B cell (primary cell): Measurements from ENCODE around the gene PNMA8C. TPM values are rescaled to one million over a fixed set of nuclear protein-coding genes. Genes with fewer than 3 reads are reported as not detected.

Experiments used
- ATAC-seq: fragments of 200-7000 bp; cut with Tn5 transposase; one replicate; pipeline ENCODE4 v1.10.0; 2021; ENCODE audit warnings: low read depth, mild to moderate bottlenecking, moderate number of reproducible peaks, moderate library complexity
- CTCF ChIA-PET: fragments of 350-600 bp; sonication (Branson Sonifier 250); formaldehyde crosslinking; loops from one replicate; lab custom pipeline; 2021; ENCODE audit warnings: antibody characterized with exemption, inconsistent platforms; lab: Charles Lee
- POLR2A ChIA-PET: fragments of 350-600 bp; sonication (Branson Sonifier 250); formaldehyde crosslinking; loops from one replicate; lab custom pipeline; 2021; ENCODE audit warnings: antibody characterized with exemption; lab: Charles Lee
- DNase-seq: peaks from one replicate; pipeline ENCODE4 v3.0.0; 2013
- H2AFZ ChIP-seq: 2 replicates; pipeline ENCODE4 v1.6.1; 2012; ENCODE audit warnings: mild to moderate bottlenecking, low read depth, low read length; ENCODE audit not compliant: insufficient read depth, poor library complexity, severe bottlenecking
- H3K27ac ChIP-seq, 2 donors: 1 replicate in 1 of 2; 2 replicates in 1 of 2; pipeline ENCODE4 v1.5.1; 2012 to 2013; ENCODE audit warnings: low read length in 2 of 2, mild to moderate bottlenecking in 2 of 2, moderate library complexity in 1 of 2
- H3K27me3 ChIP-seq, 4 experiments: fragments of 200-600 bp in 1 of 4; sonication (generic) in 1 of 4; replicated peaks in 1 of 4; 1 replicate in 2 of 4; 2 replicates in 2 of 4; pipeline versions ENCODE4 v1.6.1 to v1.7.0; 2013 to 2016; ENCODE audit warnings: low read length in 3 of 4, mild to moderate bottlenecking in 2 of 4, mixed read lengths in 1 of 4, moderate library complexity in 1 of 4; ENCODE audit not compliant: insufficient read depth in 4 of 4, control insufficient read depth in 3 of 4; ENCODE audit errors: control extremely low read depth in 1 of 4
- H3K36me3 ChIP-seq, 2 experiments: replicated peaks in 1 of 2; 1 replicate in 1 of 2; 2 replicates in 1 of 2; pipeline versions ENCODE4 v1.6.1 to v1.7.1; 2013; ENCODE audit warnings: low read length in 1 of 2; ENCODE audit not compliant: insufficient read depth in 2 of 2, control insufficient read depth in 1 of 2; ENCODE audit errors: control extremely low read depth in 1 of 2, extremely low read depth in 1 of 2
- H3K4me1 ChIP-seq, 2 donors: fragments of 200-600 bp in 1 of 2; sonication (generic) in 1 of 2; 1 replicate in 1 of 2; 2 replicates in 1 of 2; pipeline versions ENCODE4 v1.5.1 to v1.6.1; 2013 to 2017; ENCODE audit warnings: low read length in 2 of 2; ENCODE audit not compliant: control insufficient read depth in 2 of 2, insufficient read depth in 2 of 2
- H3K4me2 ChIP-seq: replicated peaks from 2 replicates; pipeline ENCODE3; 2012; ENCODE audit warnings: mild to moderate bottlenecking, low read depth, low read length; ENCODE audit not compliant: poor library complexity, severe bottlenecking
- H3K4me3 ChIP-seq, 5 experiments: fragments of 200-600 bp in 1 of 5; sonication (generic) in 1 of 5; 1 replicate in 3 of 5; 2 replicates in 2 of 5; pipeline versions ENCODE4 v1.5.1 to v1.7.0; 2011 to 2016; ENCODE audit warnings: low read length in 4 of 5, mild to moderate bottlenecking in 4 of 5, low read depth in 2 of 5, control low read depth in 1 of 5, moderate library complexity in 1 of 5; ENCODE audit not compliant: insufficient read depth in 1 of 5; ENCODE audit errors: control extremely low read depth in 1 of 5, extremely low read depth in 1 of 5
- H3K79me2 ChIP-seq: fragments of 200-600 bp; sonication (generic); one replicate; pipeline ENCODE4 v1.6.0; 2016; ENCODE audit warnings: low read length; ENCODE audit not compliant: control insufficient read depth, insufficient read depth
- H3K9ac ChIP-seq: fragments of 200-600 bp; sonication (generic); 2 replicates; pipeline ENCODE4 v1.6.1; 2017; ENCODE audit warnings: mild to moderate bottlenecking, low read length, moderate library complexity
- H3K9me3 ChIP-seq, 3 donors: one replicate each; pipeline versions ENCODE4 v1.6.1 to v1.7.1; 2013; ENCODE audit warnings: low read length in 2 of 3; ENCODE audit not compliant: control insufficient read depth in 2 of 3, insufficient read depth in 1 of 3; ENCODE audit errors: control extremely low read depth in 1 of 3
- H4K20me1 ChIP-seq: 2 replicates; pipeline ENCODE4 v1.6.0; 2012; ENCODE audit warnings: mild to moderate bottlenecking, low read length; ENCODE audit not compliant: insufficient read depth, control insufficient read depth, poor library complexity, severe bottlenecking
- H3K27ac Mint-ChIP-seq: one replicate; pipeline ENCODE4 v1.8.0; 2021; ENCODE audit warnings: mixed read lengths
- H3K27me3 Mint-ChIP-seq: one replicate; pipeline ENCODE4 v1.8.0; 2021; ENCODE audit warnings: mixed read lengths
- H3K4me1 Mint-ChIP-seq: one replicate; pipeline ENCODE4 v1.8.0; 2021; ENCODE audit warnings: mixed read lengths
- H3K4me3 Mint-ChIP-seq: one replicate; pipeline ENCODE4 v1.8.0; 2021; ENCODE audit warnings: mixed read lengths
- H3K9me3 Mint-ChIP-seq: one replicate; pipeline ENCODE4 v1.8.0; 2022; ENCODE audit warnings: mixed read lengths; ENCODE audit not compliant: insufficient read depth
- EZH2 ChIP-seq: IDR thresholded peaks from 2 replicates; pipeline ENCODE4 v1.6.1; 2012; ENCODE audit warnings: borderline replicate concordance, low read depth, mild to moderate bottlenecking, moderate library complexity, low read length; ENCODE audit not compliant: insufficient read depth, poor library complexity, severe bottlenecking
- WGBS: methylation state at CpG from one replicate; pipeline ENCODE4 v1.1.5; 2013; ENCODE audit warnings: missing lambda C conversion rate; ENCODE audit not compliant: insufficient coverage; 5-methylcytosine and 5-hydroxymethylcytosine counted together
- intact Hi-C: fragments of 100-400 bp; cut with micrococcal nuclease; formaldehyde crosslinking; loops from one replicate; pipeline ENCODE4 v1.10.0; 2022
- polyA plus RNA-seq: library from polyadenylated mRNA; depleted of rRNA; stranded (reverse); fragments of >200 nt; gene quantifications from 2 replicates; pipeline ENCODE4 v1.2.3, GENCODE V29; 2012
- total RNA-seq, 2 donors: library from RNA; stranded (reverse); fragments of 120-200 nt in 1 of 2; gene quantifications; 1 replicate in 1 of 2; 2 replicates in 1 of 2; pipeline versions ENCODE4 v1.2.3 to v1.2.4, GENCODE V29; 2013 to 2022
- TF ChIP-seq, protein P1 (sequence below): fragments of 200-600 bp; IDR thresholded peaks from one replicate; pipeline ENCODE4 v1.8.0; 2022; ENCODE audit warnings: antibody characterized with exemption, mild to moderate bottlenecking

The PNMA8C gene
- total and polyA plus RNA-seq, 2 donors (not counting 1 experiment from before 2014, with no cell fraction given), result not detected

DNA sequence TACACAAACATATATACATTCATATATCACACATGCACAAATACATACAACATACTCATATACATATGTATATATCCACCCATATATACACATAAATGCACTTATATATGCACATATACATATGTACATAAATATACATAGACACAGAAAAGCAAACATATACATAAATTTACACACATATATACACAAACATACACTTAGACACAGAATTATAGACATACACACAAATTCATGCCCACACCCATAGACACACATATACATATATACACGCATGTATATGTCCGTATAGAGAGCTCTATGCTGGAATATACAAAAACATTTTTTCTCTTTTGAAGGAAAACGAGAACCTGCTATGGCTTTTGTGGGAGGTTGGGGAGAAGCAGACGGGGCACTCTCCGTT lies 22.0 kb upstream of the PNMA8C start:
- H3K4me1 Mint-ChIP-seq, result no peaks in the 10 kb centered on the region
- H3K27me3 Mint-ChIP-seq, result peaks cover 25% of the 10 kb centered on the region
- Histone ChIP-seq H4K20me1 (no peaks in the 10 kb centered on the region), H3K4me1 (no peaks in the 10 kb centered on the region), H3K9ac (no peak overlapping the region), H3K27me3 (peaks cover 0 to 11% (median 0%) of the 10 kb centered on the region in 4 experiments), H3K4me3 (no peak overlapping the region), H3K36me3 (no peaks in the 10 kb centered on the region), H2AFZ (no peak overlapping the region), H3K9me3 (peaks cover 0 to 10% (median 4%) of the 10 kb centered on the region in 3 donors), H3K4me2 (no peak overlapping the region), H3K27ac (no peak overlapping the region), H3K79me2 (no peaks in the 10 kb centered on the region)
- H3K9me3 Mint-ChIP-seq, result peaks cover 7% of the 10 kb centered on the region
- intact Hi-C loops, result no loop called here
- ChIA-PET CTCF (no interaction called here), POLR2A (no interaction called here)
- no peak overlapping the region for H3K4me3 Mint-ChIP-seq
- no peak overlapping the region for H3K27ac Mint-ChIP-seq
- WGBS, result no CpG with 5 or more reads among the region's 5 CpGs
- TF ChIP-seq, protein P1, sequence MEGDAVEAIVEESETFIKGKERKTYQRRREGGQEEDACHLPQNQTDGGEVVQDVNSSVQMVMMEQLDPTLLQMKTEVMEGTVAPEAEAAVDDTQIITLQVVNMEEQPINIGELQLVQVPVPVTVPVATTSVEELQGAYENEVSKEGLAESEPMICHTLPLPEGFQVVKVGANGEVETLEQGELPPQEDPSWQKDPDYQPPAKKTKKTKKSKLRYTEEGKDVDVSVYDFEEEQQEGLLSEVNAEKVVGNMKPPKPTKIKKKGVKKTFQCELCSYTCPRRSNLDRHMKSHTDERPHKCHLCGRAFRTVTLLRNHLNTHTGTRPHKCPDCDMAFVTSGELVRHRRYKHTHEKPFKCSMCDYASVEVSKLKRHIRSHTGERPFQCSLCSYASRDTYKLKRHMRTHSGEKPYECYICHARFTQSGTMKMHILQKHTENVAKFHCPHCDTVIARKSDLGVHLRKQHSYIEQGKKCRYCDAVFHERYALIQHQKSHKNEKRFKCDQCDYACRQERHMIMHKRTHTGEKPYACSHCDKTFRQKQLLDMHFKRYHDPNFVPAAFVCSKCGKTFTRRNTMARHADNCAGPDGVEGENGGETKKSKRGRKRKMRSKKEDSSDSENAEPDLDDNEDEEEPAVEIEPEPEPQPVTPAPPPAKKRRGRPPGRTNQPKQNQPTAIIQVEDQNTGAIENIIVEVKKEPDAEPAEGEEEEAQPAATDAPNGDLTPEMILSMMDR, result no peak
- TF ChIP-seq EZH2, result no peak
- no peak for ATAC-seq
- no peak for DNase-seq

GRCh38 chr19:46449228-46449627 lies 20.5 kb upstream of the PNMA8C start:
- H3K4me3 ChIP-seq, result no peak overlapping the region
- H3K27ac Mint-ChIP-seq, result no peak overlapping the region
- WGBS, result 63% methylated on average over 5 of the region's 7 CpGs
- ATAC-seq (no peak), DNase-seq (no peak)
- intact Hi-C loops, result no loop called here
- no peaks in the 10 kb centered on the region for H3K4me1 ChIP-seq
- no peak overlapping the region for H2AFZ ChIP-seq
- H3K9me3 Mint-ChIP-seq, result peaks cover 7% of the 10 kb centered on the region
- no peaks in the 10 kb centered on the region for H4K20me1 ChIP-seq
- H3K9me3 ChIP-seq, result peaks cover 0 to 6% (median 4%) of the 10 kb centered on the region in 3 donors
- POLR2A ChIA-PET, result no interaction called here
- H3K27me3 ChIP-seq, result peaks cover 0 to 7% (median 0%) of the 10 kb centered on the region in 4 experiments
- TF ChIP-seq, protein P1, result no peak
- no peak for TF ChIP-seq EZH2
- H3K27ac ChIP-seq, result no peak overlapping the region
- H3K4me3 Mint-ChIP-seq, result no peak overlapping the region
- peaks cover 28% of the 10 kb centered on the region for H3K27me3 Mint-ChIP-seq
- no peaks in the 10 kb centered on the region for H3K79me2 ChIP-seq
- H3K9ac ChIP-seq, result no peak overlapping the region
- CTCF ChIA-PET, result interaction anchor here (1.8 kb wide), 1 partner anchor 38 kb away, joined by 4 read pairs; no protein-coding TSS in a partner anchor
- no peak overlapping the region for H3K4me2 ChIP-seq
- H3K4me1 Mint-ChIP-seq, result no peaks in the 10 kb centered on the region
- H3K36me3 ChIP-seq, result no peaks in the 10 kb centered on the region
